Neural progenitor cell (in vitro differentiated cells): ENCODE data around the gene SULT4A1. TPM values are rescaled to one million over a fixed set of nuclear protein-coding genes. Genes with fewer than 3 reads are reported as not detected.

ENCODE experiments used
- DNase-seq: peaks from one replicate; pipeline ENCODE4 v3.0.0-alpha.2; 2016; ENCODE audit warnings: low spot score
- H2AFZ ChIP-seq: fragments of 200-600 bp; sonication (generic); replicated peaks from 2 replicates; pipeline ENCODE4 v1.6.1; 2016; ENCODE audit warnings: antibody characterized with exemption
- H3F3A ChIP-seq: fragments of 200-600 bp; sonication (generic); 2 replicates; pipeline ENCODE4 v1.6.1; 2016; ENCODE audit warnings: antibody characterized with exemption, low read depth
- H3K27ac ChIP-seq: fragments of 200-600 bp; sonication (generic); 2 replicates; pipeline ENCODE4 v1.5.1; 2016; ENCODE audit warnings: mild to moderate bottlenecking
- H3K27me3 ChIP-seq: fragments of 200-600 bp; sonication (generic); 2 replicates; pipeline ENCODE4 v1.6.1; 2016; ENCODE audit warnings: mild to moderate bottlenecking, moderate library complexity
- H3K36me3 ChIP-seq: fragments of 200-600 bp; sonication (generic); 2 replicates; pipeline ENCODE4 v1.5.1; 2016
- H3K4me1 ChIP-seq: fragments of 200-600 bp; sonication (generic); 2 replicates; pipeline ENCODE4 v1.6.1; 2016; ENCODE audit warnings: mixed run types
- H3K4me2 ChIP-seq: fragments of 200-600 bp; sonication (generic); 2 replicates; pipeline ENCODE4 v1.6.1; 2016
- H3K4me3 ChIP-seq: fragments of 200-600 bp; sonication (generic); 2 replicates; pipeline ENCODE4 v1.5.1; 2016
- H3K79me2 ChIP-seq: fragments of 200-600 bp; sonication (generic); 2 replicates; pipeline ENCODE4 v1.6.1; 2016; ENCODE audit warnings: low read depth
- H3K9ac ChIP-seq: fragments of 200-600 bp; sonication (generic); 2 replicates; pipeline ENCODE4 v1.6.1; 2016
- H3K9me3 ChIP-seq: fragments of 200-600 bp; sonication (generic); 2 replicates; pipeline ENCODE4 v1.5.1; 2016; ENCODE audit warnings: low read depth
- H4K20me1 ChIP-seq: fragments of 200-600 bp; sonication (generic); 2 replicates; pipeline ENCODE4 v1.6.1; 2016; ENCODE audit warnings: low read depth
- H3K27ac Mint-ChIP-seq: 3 replicates; pipeline ENCODE4 v1.8.0; 2021; ENCODE audit warnings: mixed read lengths
- H3K27me3 Mint-ChIP-seq: 2 replicates; pipeline ENCODE4 v1.8.0; 2022; ENCODE audit warnings: low read depth, mild to moderate bottlenecking, inconsistent platforms, moderate library complexity, mixed read lengths; ENCODE audit not compliant: insufficient read depth
- H3K36me3 Mint-ChIP-seq: 3 replicates; pipeline ENCODE4 v1.8.0; 2021; ENCODE audit warnings: mixed read lengths
- H3K4me1 Mint-ChIP-seq: 3 replicates; pipeline ENCODE4 v1.8.0; 2021; ENCODE audit warnings: mixed read lengths
- H3K4me3 Mint-ChIP-seq: 3 replicates; pipeline ENCODE4 v1.8.0; 2021; ENCODE audit warnings: mild to moderate bottlenecking, moderate library complexity, mixed read lengths
- H3K9me3 Mint-ChIP-seq: 3 replicates; pipeline ENCODE4 v1.8.0; 2020; ENCODE audit warnings: mixed read lengths
- EZH2 ChIP-seq: fragments of 200-600 bp; sonication (generic); IDR thresholded peaks from 2 replicates; pipeline ENCODE4 v1.6.1; 2017; ENCODE audit warnings: antibody characterized with exemption, mild to moderate bottlenecking, moderate library complexity
- EZH2phosphoT487 ChIP-seq: fragments of 200-600 bp; sonication (generic); IDR thresholded peaks from 2 replicates; pipeline ENCODE4 v1.6.1; 2017; ENCODE audit warnings: antibody characterized with exemption
- total RNA-seq: library from RNA; depleted of rRNA; stranded (reverse); fragments of >200 nt; gene quantifications from 2 replicates; pipeline ENCODE4 v1.2.3, GENCODE V29; 2015; ENCODE audit warnings: low replicate concordance
- TF ChIP-seq, protein P1 (sequence below): fragments of 200-600 bp; sonication (generic); IDR thresholded peaks from 2 replicates; pipeline ENCODE4 v1.5.1; 2017; ENCODE audit warnings: antibody characterized with exemption, mild to moderate bottlenecking

Gene SULT4A1
- total RNA-seq, 1 donor from 2014 or later = 14.2 TPM

DNA sequence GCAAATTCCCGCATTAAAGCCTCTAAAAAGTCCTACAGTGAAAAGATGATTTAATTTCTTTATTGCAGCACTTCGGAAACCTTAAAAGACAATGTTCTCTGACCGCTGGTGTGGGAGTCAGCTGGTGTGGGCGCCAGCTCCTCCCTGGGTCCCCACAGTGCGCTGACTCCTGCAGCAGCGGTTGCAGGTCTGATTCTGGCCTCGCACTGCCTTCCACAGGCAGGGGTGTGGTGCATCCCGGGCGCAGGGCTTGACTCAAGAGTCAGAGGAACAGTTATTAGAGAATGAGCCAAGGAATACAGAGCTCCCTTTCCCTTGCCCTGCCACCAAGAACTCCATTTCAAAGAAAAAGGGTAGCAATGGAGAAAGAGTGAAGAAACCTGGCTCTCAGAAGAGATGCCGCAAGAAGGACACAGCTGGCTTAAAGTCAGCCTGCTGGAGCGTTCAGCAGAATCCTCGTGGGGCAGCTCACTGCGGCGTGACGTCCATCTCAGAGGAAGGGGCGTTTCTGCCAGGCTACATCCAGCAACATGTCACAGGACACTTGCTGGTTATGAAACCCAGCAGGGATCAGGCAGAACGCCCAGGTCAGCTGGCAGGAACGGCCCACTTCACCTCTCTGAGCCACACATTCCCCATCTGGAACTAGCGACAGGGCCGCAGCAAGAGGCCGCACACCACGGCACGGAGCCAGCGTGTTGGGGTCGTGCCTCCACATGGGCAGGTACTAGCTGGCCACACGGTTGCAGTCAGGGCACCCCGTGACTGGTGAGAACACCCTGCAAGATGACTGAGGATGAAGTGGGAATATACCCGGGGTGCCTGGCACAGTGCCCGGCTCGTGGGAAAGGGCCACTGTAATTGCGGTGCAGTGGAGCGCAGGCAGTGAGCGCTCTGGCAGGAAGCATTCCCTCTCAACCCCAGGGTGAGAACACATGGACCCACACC, 32.1 kb downstream of the SULT4A1 start:
- H2AFZ ChIP-seq = no peak overlapping the region
- no peak overlapping the region for H3K4me3 ChIP-seq
- no peak for TF ChIP-seq EZH2phosphoT487
- TF ChIP-seq, protein P1, sequence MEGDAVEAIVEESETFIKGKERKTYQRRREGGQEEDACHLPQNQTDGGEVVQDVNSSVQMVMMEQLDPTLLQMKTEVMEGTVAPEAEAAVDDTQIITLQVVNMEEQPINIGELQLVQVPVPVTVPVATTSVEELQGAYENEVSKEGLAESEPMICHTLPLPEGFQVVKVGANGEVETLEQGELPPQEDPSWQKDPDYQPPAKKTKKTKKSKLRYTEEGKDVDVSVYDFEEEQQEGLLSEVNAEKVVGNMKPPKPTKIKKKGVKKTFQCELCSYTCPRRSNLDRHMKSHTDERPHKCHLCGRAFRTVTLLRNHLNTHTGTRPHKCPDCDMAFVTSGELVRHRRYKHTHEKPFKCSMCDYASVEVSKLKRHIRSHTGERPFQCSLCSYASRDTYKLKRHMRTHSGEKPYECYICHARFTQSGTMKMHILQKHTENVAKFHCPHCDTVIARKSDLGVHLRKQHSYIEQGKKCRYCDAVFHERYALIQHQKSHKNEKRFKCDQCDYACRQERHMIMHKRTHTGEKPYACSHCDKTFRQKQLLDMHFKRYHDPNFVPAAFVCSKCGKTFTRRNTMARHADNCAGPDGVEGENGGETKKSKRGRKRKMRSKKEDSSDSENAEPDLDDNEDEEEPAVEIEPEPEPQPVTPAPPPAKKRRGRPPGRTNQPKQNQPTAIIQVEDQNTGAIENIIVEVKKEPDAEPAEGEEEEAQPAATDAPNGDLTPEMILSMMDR = no peak
- no peak for TF ChIP-seq EZH2
- no peak overlapping the region for H3K27ac ChIP-seq
- no peaks in the 10 kb centered on the region for H3K9me3 ChIP-seq
- Mint-ChIP-seq H3K9me3 (no peaks in the 10 kb centered on the region), H3K36me3 (no peaks in the 10 kb centered on the region), H3K27me3 (no peaks in the 10 kb centered on the region), H3K4me3 (no peak overlapping the region), H3K4me1 (peaks cover 22% of the 10 kb centered on the region), H3K27ac (no peak overlapping the region)
- no peaks in the 10 kb centered on the region for H3K4me1 ChIP-seq
- no peaks in the 10 kb centered on the region for H3F3A ChIP-seq
- no peak for DNase-seq
- no peak overlapping the region for H3K4me2 ChIP-seq
- H4K20me1 ChIP-seq = peaks cover 15% of the 10 kb centered on the region
- no peaks in the 10 kb centered on the region for H3K36me3 ChIP-seq
- no peaks in the 10 kb centered on the region for H3K27me3 ChIP-seq
- no peaks in the 10 kb centered on the region for H3K79me2 ChIP-seq
- no peak overlapping the region for H3K9ac ChIP-seq

DNA sequence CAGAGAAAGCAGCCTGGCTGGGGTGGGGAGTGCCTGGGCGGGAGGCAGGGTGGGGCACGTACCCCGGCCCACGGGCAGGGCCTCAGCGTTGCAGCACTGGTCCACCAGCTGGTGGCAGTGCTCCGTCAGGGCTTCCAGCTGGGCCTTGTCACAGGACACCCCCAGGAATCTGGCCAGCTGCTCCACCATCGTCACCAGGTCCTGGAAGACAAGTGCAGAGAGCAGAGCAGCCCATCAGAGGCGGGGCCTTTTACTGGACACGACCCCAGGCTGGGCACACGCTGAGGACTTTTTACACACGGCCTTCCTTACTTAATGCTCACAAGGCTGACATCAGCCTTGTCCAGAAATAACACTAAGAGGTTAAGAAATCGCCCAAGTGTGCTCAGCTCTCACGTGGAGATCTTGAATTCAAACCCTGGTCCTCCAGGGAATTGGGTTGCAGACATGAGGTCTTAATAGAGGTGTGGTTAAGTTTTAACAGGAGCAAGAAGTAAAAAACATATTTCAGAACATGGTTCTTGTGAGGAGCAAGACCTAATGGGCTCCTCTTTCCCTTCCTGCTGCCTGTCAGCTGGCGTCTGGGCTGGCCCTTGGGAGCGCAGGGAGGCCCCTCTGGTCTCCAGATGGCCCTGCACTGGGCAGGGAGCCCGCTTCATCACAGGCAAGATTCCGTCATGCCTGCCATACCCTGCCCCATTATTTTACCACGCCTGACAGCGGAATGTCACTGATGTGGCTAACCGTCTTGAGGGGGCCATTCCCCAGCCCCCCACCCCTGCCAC, 33.1 kb downstream of the SULT4A1 start:
- Histone ChIP-seq H3F3A (no peaks in the 10 kb centered on the region), H3K4me2 (no peak overlapping the region), H3K36me3 (no peaks in the 10 kb centered on the region), H3K27ac (no peak overlapping the region), H3K27me3 (no peaks in the 10 kb centered on the region), H3K79me2 (no peaks in the 10 kb centered on the region), H3K9ac (no peak overlapping the region), H3K4me1 (no peaks in the 10 kb centered on the region), H4K20me1 (peaks cover 15% of the 10 kb centered on the region), H2AFZ (no peak overlapping the region), H3K4me3 (no peak overlapping the region), H3K9me3 (no peaks in the 10 kb centered on the region)
- TF ChIP-seq, protein P1 = peak; percentile 22
- TF ChIP-seq EZH2phosphoT487 = no peak
- Mint-ChIP-seq H3K9me3 (no peaks in the 10 kb centered on the region), H3K27ac (no peak overlapping the region), H3K36me3 (no peaks in the 10 kb centered on the region), H3K4me3 (no peak overlapping the region), H3K4me1 (peaks cover 22% of the 10 kb centered on the region), H3K27me3 (no peaks in the 10 kb centered on the region)
- no peak for DNase-seq

DNA sequence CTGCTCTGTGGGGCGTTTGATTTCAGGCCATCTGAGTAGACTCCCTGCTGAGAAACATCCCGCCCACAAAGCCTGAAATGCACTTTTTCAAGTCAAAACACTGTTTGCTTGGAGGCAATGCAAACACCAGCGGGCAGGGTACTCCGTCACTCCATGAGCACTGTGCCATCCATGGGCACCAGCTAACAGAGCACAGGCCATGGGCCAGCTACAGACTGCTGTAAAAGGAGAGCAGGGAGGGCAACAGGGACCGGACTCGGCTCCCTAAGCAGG, 33.7 kb downstream of the SULT4A1 start:
- H3K9me3 Mint-ChIP-seq = no peaks in the 10 kb centered on the region
- no peaks in the 10 kb centered on the region for H3K36me3 Mint-ChIP-seq
- H3K4me3 Mint-ChIP-seq = no peak overlapping the region
- peaks cover 3% of the 10 kb centered on the region for H3K4me1 ChIP-seq
- H3K79me2 ChIP-seq = no peaks in the 10 kb centered on the region
- H3K4me2 ChIP-seq = no peak overlapping the region
- H3K36me3 ChIP-seq = no peaks in the 10 kb centered on the region
- H3K9me3 ChIP-seq = no peaks in the 10 kb centered on the region
- DNase-seq = no peak
- no peak overlapping the region for H3K27ac Mint-ChIP-seq
- no peaks in the 10 kb centered on the region for H3K27me3 Mint-ChIP-seq
- H2AFZ ChIP-seq = no peak overlapping the region
- no peak for TF ChIP-seq EZH2
- H3K4me1 Mint-ChIP-seq = peaks cover 22% of the 10 kb centered on the region
- no peaks in the 10 kb centered on the region for H3K27me3 ChIP-seq
- H3F3A ChIP-seq = no peaks in the 10 kb centered on the region
- no peak overlapping the region for H3K9ac ChIP-seq
- H3K4me3 ChIP-seq = no peak overlapping the region
- H3K27ac ChIP-seq = no peak overlapping the region
- H4K20me1 ChIP-seq = peaks cover 16% of the 10 kb centered on the region
